Right lobe of liver (tissue), 4 donors: Measurements from ENCODE around the gene RPS19.

Experiments
- CTCF ChIP-seq, 4 donors: fragments of 200-600 bp in 3 of 4; fragments of 450-650 bp in 1 of 4; IDR thresholded peaks; one replicate each; pipeline versions ENCODE4 v1.5.1 to v1.8.0; 2016 to 2022; ENCODE audit warnings: antibody characterized with exemption in 4 of 4, mild to moderate bottlenecking in 2 of 4
- POLR2A ChIP-seq: fragments of 450-650 bp; IDR thresholded peaks from one replicate; pipeline ENCODE4 v1.6.1; 2017; ENCODE audit warnings: antibody characterized with exemption, mild to moderate bottlenecking
- donor health status: DM: no; HTN: no; CAD: no.
- donor health status: DM: no; HTN: no; CAD: no.
- donor health status: DM: no; HTN: yes; CAD: no.

- TF ChIP-seq CTCF (IDR thresholded peaks at IDR 0.05) (no peak), POLR2A (no peak)
Measured at GRCh38 chr19:41864374-41864773, 4.3 kb downstream of the RPS19 start.
